IPS-15b (cell line): ENCODE measurements around the gene EFS.

Experiments used
- H3K27me3 ChIP-seq: one replicate; pipeline ENCODE4 v1.6.1; 2013; ENCODE audit warnings: low read length; ENCODE audit not compliant: control insufficient read depth, insufficient read depth
- H3K36me3 ChIP-seq: one replicate; pipeline ENCODE4 v1.6.1; 2013; ENCODE audit warnings: low read length; ENCODE audit not compliant: control insufficient read depth, insufficient read depth
- H3K4me1 ChIP-seq: one replicate; pipeline ENCODE4 v1.6.1; 2013; ENCODE audit warnings: mild to moderate bottlenecking, low read length; ENCODE audit not compliant: control insufficient read depth, insufficient read depth
- H3K4me3 ChIP-seq: one replicate; pipeline ENCODE4 v1.5.1; 2013; ENCODE audit warnings: low read depth, low read length
- H3K9ac ChIP-seq: one replicate; pipeline ENCODE4 v1.6.1; 2013; ENCODE audit warnings: low read depth, mild to moderate bottlenecking, low read length
- H3K9me3 ChIP-seq: one replicate; pipeline ENCODE4 v1.6.1; 2013; ENCODE audit warnings: mild to moderate bottlenecking, low read length; ENCODE audit not compliant: control insufficient read depth, insufficient read depth

EFS gene

GRCh38 chr14:23384364-23385080 lies 19.6 kb upstream of the EFS start:
- H3K9ac ChIP-seq: no peak overlapping the region
- no peaks in the 10 kb centered on the region for H3K9me3 ChIP-seq
- H3K4me3 ChIP-seq: no peak overlapping the region
- H3K27me3 ChIP-seq: peaks cover 2% of the 10 kb centered on the region
- H3K4me1 ChIP-seq: peaks cover 2% of the 10 kb centered on the region
- H3K36me3 ChIP-seq: no peaks in the 10 kb centered on the region

GRCh38 chr14:23382731-23383440 lies 17.9 kb upstream of the EFS start:
- Histone ChIP-seq H3K36me3 (no peaks in the 10 kb centered on the region), H3K4me3 (no peak overlapping the region), H3K9ac (no peak overlapping the region), H3K4me1 (peaks cover 2% of the 10 kb centered on the region), H3K27me3 (peaks cover 15% of the 10 kb centered on the region), H3K9me3 (no peaks in the 10 kb centered on the region)

GRCh38 chr14:23382276-23382675 lies 17.3 kb upstream of the EFS start:
- Histone ChIP-seq H3K9me3 (no peaks in the 10 kb centered on the region), H3K27me3 (peaks cover 21% of the 10 kb centered on the region), H3K4me3 (no peak overlapping the region), H3K36me3 (no peaks in the 10 kb centered on the region), H3K4me1 (peaks cover 2% of the 10 kb centered on the region), H3K9ac (no peak overlapping the region)

GRCh38 chr14:23381871-23382270 lies 16.9 kb upstream of the EFS start:
- no peak overlapping the region for H3K4me3 ChIP-seq
- H3K9ac ChIP-seq: no peak overlapping the region
- H3K9me3 ChIP-seq: no peaks in the 10 kb centered on the region
- H3K4me1 ChIP-seq: peaks cover 2% of the 10 kb centered on the region
- H3K36me3 ChIP-seq: no peaks in the 10 kb centered on the region
- peaks cover 22% of the 10 kb centered on the region for H3K27me3 ChIP-seq

GRCh38 chr14:23380976-23381375 lies 16.0 kb upstream of the EFS start:
- peaks cover 22% of the 10 kb centered on the region for H3K27me3 ChIP-seq
- H3K9ac ChIP-seq: no peak overlapping the region
- H3K4me3 ChIP-seq: no peak overlapping the region
- no peaks in the 10 kb centered on the region for H3K9me3 ChIP-seq
- no peaks in the 10 kb centered on the region for H3K36me3 ChIP-seq
- peaks cover 2% of the 10 kb centered on the region for H3K4me1 ChIP-seq

GRCh38 chr14:23380197-23380914 lies 15.4 kb upstream of the EFS start:
- no peak overlapping the region for H3K4me3 ChIP-seq
- H3K27me3 ChIP-seq: peaks cover 25% of the 10 kb centered on the region
- H3K4me1 ChIP-seq: peaks cover 2% of the 10 kb centered on the region
- no peaks in the 10 kb centered on the region for H3K36me3 ChIP-seq
- H3K9ac ChIP-seq: no peak overlapping the region
- no peaks in the 10 kb centered on the region for H3K9me3 ChIP-seq

- no peaks in the 10 kb centered on the region for H3K36me3 ChIP-seq
- no peaks in the 10 kb centered on the region for H3K9me3 ChIP-seq
- H3K4me3 ChIP-seq: no peak overlapping the region
- H3K4me1 ChIP-seq: peaks cover 2% of the 10 kb centered on the region
- H3K27me3 ChIP-seq: peaks cover 25% of the 10 kb centered on the region
- H3K9ac ChIP-seq: no peak overlapping the region
These were observed 14.6 kb upstream of the EFS start for GRCh38 chr14:23379366-23380196.

GRCh38 chr14:23378612-23379220 lies 13.7 kb upstream of the EFS start:
- H3K9me3 ChIP-seq: no peaks in the 10 kb centered on the region
- no peak overlapping the region for H3K9ac ChIP-seq
- peaks cover 25% of the 10 kb centered on the region for H3K27me3 ChIP-seq
- H3K4me3 ChIP-seq: no peak overlapping the region
- no peaks in the 10 kb centered on the region for H3K36me3 ChIP-seq
- H3K4me1 ChIP-seq: peaks cover 2% of the 10 kb centered on the region

GRCh38 chr14:23377573-23378563 lies 12.9 kb upstream of the EFS start:
- Histone ChIP-seq H3K9ac (no peak overlapping the region), H3K4me3 (no peak overlapping the region), H3K36me3 (no peaks in the 10 kb centered on the region), H3K4me1 (peaks cover 2% of the 10 kb centered on the region), H3K9me3 (no peaks in the 10 kb centered on the region), H3K27me3 (peaks cover 25% of the 10 kb centered on the region)

GRCh38 chr14:23377198-23377550 lies 12.2 kb upstream of the EFS start:
- Histone ChIP-seq H3K4me3 (no peak overlapping the region), H3K27me3 (peaks cover 25% of the 10 kb centered on the region), H3K36me3 (no peaks in the 10 kb centered on the region), H3K9ac (no peak overlapping the region), H3K4me1 (peaks cover 2% of the 10 kb centered on the region), H3K9me3 (no peaks in the 10 kb centered on the region)
